ENCODE measurements around the gene TEPSIN.

Gene TEPSIN

DNA sequence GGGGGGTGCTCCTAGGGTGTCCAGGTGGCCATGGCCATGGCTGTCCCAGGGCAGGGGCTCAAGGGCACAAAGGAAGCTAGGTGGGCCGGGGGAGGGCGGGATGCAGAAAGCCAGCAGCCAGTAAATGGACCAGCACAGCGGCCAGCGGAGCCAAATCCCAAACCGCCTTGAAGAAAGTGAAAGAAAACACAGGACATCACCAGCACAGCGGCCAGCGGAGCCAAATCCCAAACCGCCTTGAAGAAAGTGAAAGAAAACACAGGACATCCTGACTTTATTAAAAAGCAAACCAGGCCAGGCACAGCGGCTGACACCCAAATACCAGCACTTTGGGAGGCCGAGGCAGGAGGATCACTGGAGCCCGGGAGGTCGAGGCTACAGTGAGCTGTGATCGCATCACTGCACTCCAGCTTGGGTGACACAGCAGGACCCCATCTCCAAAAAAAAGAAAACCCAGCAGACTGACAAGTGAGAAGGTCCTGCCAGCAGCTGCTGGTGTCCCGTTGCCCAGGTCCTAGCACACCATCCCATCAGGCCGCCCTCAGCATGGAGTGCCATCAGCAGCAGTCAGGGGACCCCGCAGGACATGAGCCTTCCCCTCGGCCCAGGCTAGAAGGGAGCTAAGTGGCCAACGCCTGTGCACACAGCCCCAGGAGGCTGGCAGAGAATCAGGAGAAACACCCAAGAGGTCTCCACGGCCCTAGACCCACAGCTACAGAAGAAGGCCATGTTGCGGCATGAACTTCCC is 39.3 kb upstream of the TEPSIN start:
- DNase-seq (ENCODE audit: low read depth), result no peak
- TF ChIP-seq, protein P1, sequence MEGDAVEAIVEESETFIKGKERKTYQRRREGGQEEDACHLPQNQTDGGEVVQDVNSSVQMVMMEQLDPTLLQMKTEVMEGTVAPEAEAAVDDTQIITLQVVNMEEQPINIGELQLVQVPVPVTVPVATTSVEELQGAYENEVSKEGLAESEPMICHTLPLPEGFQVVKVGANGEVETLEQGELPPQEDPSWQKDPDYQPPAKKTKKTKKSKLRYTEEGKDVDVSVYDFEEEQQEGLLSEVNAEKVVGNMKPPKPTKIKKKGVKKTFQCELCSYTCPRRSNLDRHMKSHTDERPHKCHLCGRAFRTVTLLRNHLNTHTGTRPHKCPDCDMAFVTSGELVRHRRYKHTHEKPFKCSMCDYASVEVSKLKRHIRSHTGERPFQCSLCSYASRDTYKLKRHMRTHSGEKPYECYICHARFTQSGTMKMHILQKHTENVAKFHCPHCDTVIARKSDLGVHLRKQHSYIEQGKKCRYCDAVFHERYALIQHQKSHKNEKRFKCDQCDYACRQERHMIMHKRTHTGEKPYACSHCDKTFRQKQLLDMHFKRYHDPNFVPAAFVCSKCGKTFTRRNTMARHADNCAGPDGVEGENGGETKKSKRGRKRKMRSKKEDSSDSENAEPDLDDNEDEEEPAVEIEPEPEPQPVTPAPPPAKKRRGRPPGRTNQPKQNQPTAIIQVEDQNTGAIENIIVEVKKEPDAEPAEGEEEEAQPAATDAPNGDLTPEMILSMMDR (conservative IDR thresholded peaks at IDR 0.05; ENCODE audit: low read depth, low read length), result no peak
- no peak overlapping the region for H3K4me3 ChIP-seq (ENCODE audit: low read length)

GRCh38 chr17:81277421-81277820 is 38.6 kb upstream of the TEPSIN start:
- TF ChIP-seq, protein P1 (conservative IDR thresholded peaks at IDR 0.05; ENCODE audit: low read depth, low read length), result no peak
- no peak for DNase-seq (ENCODE audit: low read depth)
- H3K4me3 ChIP-seq (ENCODE audit: low read length), result no peak overlapping the region

- no peak overlapping the region for H3K4me3 ChIP-seq (ENCODE audit: low read length)
- no peak for DNase-seq (ENCODE audit: low read depth)
- TF ChIP-seq, protein P1 (conservative IDR thresholded peaks at IDR 0.05; ENCODE audit: low read depth, low read length), result no peak
These were observed 37.9 kb upstream of the TEPSIN start for GRCh38 chr17:81276781-81277180.

GRCh38 chr17:81274471-81274855 is 35.6 kb upstream of the TEPSIN start:
- no peak for DNase-seq (ENCODE audit: low read depth)
- no peak overlapping the region for H3K4me3 ChIP-seq (ENCODE audit: low read length)
- TF ChIP-seq, protein P1 (conservative IDR thresholded peaks at IDR 0.05; ENCODE audit: low read depth, low read length), result no peak

- H3K4me3 ChIP-seq (ENCODE audit: low read length), result no peak overlapping the region
- no peak for DNase-seq (ENCODE audit: low read depth)
- TF ChIP-seq, protein P1 (conservative IDR thresholded peaks at IDR 0.05; ENCODE audit: low read depth, low read length), result no peak
These were observed 35.0 kb upstream of the TEPSIN start for GRCh38 chr17:81273698-81274470.

DNA sequence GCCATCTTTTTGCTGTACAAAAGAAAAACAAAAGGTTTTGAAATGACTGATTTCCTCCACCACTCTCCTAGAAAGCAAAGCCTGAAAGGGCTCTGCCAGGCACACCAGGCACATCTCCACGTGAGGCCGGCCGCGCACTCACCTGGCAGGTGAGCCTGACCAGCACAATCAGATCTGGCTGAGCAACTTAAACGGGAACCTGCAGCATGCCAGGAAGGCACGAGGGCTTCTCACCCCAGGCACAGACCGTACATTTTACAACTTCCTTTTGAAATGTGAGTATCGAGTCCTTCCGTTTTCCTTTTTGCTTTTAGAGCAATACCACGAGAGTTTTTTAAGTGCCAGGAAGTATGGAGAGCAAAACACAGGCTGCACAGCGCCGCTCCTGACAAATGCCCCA is 33.8 kb upstream of the TEPSIN start:
- H3K4me3 ChIP-seq (ENCODE audit: low read length), result no peak overlapping the region
- no peak for DNase-seq (ENCODE audit: low read depth)
- TF ChIP-seq, protein P1 (conservative IDR thresholded peaks at IDR 0.05; ENCODE audit: low read depth, low read length), result no peak

DNA sequence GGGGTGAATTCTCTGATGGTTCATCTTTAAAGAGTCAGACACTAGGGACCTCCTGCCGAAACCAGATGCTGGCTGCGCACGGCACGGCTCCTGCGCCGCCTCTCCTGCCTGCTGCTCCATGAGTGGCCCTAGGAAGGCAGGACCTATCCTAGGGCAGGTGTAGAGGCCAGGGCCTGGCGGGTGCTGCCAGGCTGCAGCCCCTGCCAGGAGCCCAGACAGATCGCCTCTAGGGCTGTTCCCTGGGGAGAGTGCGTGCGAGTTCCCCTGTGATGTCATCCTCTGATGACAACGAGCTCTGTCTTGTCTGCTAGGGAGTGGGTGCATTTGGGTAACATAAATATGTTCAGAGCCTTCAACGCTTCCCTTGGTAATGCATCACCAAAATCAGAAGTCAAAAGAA is 32.4 kb upstream of the TEPSIN start:
- no peak for DNase-seq (ENCODE audit: low read depth)
- no peak overlapping the region for H3K4me3 ChIP-seq (ENCODE audit: low read length)
- TF ChIP-seq, protein P1 (conservative IDR thresholded peaks at IDR 0.05; ENCODE audit: low read depth, low read length), result no peak
